ENCODE data around the gene PRIM2.

DNA sequence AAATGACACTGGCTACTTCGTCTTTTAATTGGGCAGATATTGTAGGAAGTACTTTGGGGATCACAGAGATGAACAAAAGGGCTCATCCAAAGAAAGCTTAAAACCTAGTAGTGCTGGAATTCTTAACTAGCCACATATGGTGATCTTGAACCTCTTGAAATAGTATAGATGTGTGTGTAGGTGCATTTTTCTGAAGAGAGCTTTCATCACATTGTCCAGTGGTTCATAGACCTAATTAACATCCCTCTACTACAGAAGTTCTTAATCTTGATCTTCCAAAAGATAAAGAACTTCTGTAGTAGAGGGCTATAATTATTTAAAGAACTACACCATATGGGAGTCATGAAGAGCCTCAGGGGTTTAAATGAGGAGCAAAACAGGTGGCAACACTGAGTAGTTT lies 2.3 kb upstream of the PRIM2 start:
- TF ChIP-seq, protein P1, sequence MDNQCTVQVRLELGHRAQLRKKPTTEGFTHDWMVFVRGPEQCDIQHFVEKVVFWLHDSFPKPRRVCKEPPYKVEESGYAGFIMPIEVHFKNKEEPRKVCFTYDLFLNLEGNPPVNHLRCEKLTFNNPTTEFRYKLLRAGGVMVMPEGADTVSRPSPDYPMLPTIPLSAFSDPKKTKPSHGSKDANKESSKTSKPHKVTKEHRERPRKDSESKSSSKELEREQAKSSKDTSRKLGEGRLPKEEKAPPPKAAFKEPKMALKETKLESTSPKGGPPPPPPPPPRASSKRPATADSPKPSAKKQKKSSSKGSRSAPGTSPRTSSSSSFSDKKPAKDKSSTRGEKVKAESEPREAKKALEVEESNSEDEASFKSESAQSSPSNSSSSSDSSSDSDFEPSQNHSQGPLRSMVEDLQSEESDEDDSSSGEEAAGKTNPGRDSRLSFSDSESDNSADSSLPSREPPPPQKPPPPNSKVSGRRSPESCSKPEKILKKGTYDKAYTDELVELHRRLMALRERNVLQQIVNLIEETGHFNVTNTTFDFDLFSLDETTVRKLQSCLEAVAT (IDR thresholded peaks at IDR 0.05): no peak
- TF ChIP-seq, protein P2, sequence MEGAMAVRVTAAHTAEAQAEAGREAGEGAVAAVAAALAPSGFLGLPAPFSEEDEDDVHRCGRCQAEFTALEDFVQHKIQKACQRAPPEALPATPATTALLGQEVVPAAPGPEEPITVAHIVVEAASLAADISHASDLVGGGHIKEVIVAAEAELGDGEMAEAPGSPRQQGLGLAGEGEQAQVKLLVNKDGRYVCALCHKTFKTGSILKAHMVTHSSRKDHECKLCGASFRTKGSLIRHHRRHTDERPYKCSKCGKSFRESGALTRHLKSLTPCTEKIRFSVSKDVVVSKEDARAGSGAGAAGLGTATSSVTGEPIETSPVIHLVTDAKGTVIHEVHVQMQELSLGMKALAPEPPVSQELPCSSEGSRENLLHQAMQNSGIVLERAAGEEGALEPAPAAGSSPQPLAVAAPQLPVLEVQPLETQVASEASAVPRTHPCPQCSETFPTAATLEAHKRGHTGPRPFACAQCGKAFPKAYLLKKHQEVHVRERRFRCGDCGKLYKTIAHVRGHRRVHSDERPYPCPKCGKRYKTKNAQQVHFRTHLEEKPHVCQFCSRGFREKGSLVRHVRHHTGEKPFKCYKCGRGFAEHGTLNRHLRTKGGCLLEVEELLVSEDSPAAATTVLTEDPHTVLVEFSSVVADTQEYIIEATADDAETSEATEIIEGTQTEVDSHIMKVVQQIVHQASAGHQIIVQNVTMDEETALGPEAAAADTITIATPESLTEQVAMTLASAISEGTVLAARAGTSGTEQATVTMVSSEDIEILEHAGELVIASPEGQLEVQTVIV (IDR thresholded peaks at IDR 0.05; ENCODE audit: borderline replicate concordance, partially characterized antibody): no peak
- TF ChIP-seq CTCF (IDR thresholded peaks at IDR 0.05 in 2 of 3, conservative IDR thresholded peaks at IDR 0.05 in 1 of 3; ENCODE audit: control insufficient read depth in 2 of 3, extremely low read depth in 1 of 3, insufficient read depth in 1 of 3, low read depth in 3 of 3, low read length in 3 of 3) (no peak), RAD51 (IDR thresholded peaks at IDR 0.05) (no peak), IKZF1 (conservative IDR thresholded peaks at IDR 0.05) (no peak), GABPA (IDR thresholded peaks at IDR 0.05; ENCODE audit: low read depth) (no peak), MAX (IDR thresholded peaks at IDR 0.05; ENCODE audit: low read depth, low read length) (no peak), JUND (IDR thresholded peaks at IDR 0.05; ENCODE audit: low read depth, low read length) (no peak), SUPT20H (IDR thresholded peaks at IDR 0.05; ENCODE audit: borderline replicate concordance, control insufficient read depth, low read depth, low read length) (no peak), POLR2A (IDR thresholded peaks at IDR 0.05; ENCODE audit: low read depth, low read length) (no peak)
